ENCODE measurements around the gene ARRDC4. TPM values are rescaled to one million over a fixed set of nuclear protein-coding genes. Genes with fewer than 3 reads are reported as not detected.

The ARRDC4 gene
- total and polyA plus RNA-seq, 9 of the 15 experiments (the other 6 are each of a cell fraction or from before 2014, with no cell fraction given): 4.3 to 16.1 (median 14.4) TPM

DNA sequence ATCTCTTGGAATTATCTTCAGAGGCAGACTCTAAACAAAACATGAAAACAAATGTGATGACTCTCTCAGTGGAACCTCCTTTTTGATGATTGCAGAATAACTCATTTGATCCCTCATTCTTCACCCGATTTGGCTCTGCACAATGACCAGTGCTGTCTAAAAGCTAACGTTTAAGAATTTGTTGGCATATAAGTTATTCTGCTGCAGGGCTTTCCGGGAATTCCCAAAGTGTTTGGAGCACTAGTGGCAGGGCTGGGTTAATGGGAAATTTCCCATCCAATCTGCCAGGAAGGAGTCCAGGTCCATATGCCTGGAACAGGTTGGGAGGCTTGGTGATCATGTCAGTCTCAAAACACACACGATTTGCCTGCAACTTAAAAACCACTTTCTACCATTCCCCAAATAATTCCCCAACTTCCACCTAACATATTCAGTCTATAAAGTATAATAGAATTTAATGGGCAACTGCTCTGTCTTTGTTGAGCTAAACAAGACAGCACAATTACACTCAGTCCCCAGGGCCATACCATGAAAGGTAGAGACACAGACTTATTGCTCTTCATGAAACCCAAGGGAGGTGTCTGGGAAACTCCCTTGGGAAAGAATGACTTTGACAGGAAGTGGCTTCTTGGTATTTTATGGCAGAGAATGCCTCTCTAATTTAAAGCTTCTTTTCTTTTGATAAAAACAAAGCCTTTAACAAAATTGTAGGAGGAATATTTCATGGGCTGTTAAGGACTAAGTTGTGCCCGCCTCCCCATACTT, 38.0 kb downstream of the ARRDC4 start:
- ChIA-PET POLR2A (no interaction called here), CTCF (ENCODE audit: low intra/inter-chr PET ratio) (no interaction called here)
- H3K4me1 ChIP-seq (replicated peaks in 1 of 2; ENCODE audit: control insufficient read depth in 2 of 2, insufficient read depth in 2 of 2, low read length in 2 of 2): no peaks in the 10 kb centered on the region; a peak in 1 of 5 replicates
- H3K27me3 ChIP-seq (ENCODE audit: control insufficient read depth in 2 of 2, insufficient read depth in 2 of 2, low read length in 2 of 2): peaks cover 0 to 19% of the 10 kb centered on the region in 2 experiments; a peak in 2 of 5 replicates
- no peak overlapping the region for H3K9ac ChIP-seq (ENCODE audit: insufficient read depth in 1 of 2, low read depth in 2 of 2, low read length in 2 of 2)
- 0% methylated on average over 5 of the region's 5 CpGs for WGBS (ENCODE audit: insufficient coverage, low coverage, missing lambda C conversion rate)
- no peak overlapping the region for H2AFZ ChIP-seq (ENCODE audit: low read depth, low read length)
- H4K20me1 ChIP-seq (replicated peaks; ENCODE audit: control insufficient read depth, insufficient read depth, low read length): no peaks in the 10 kb centered on the region
- DNase-seq (ENCODE audit: extremely low read depth in 1 of 4, low spot score in 3 of 4): no peak
- no peak overlapping the region for H3K4me2 ChIP-seq (ENCODE audit: insufficient read depth, low read length)
- no peaks in the 10 kb centered on the region; the same call in 1 of the 2 replicates for H3K9me3 ChIP-seq (replicated peaks; ENCODE audit: control insufficient read depth, insufficient read depth, low read depth, low read length)
- no peak for TF ChIP-seq ESRRB (CRISPR knock-in tag; IDR thresholded peaks at IDR 0.05; ENCODE audit: borderline replicate concordance)
- no peak for TF ChIP-seq RHOXF2B (CRISPR knock-in tag; conservative IDR thresholded peaks at IDR 0.05)
- TF ChIP-seq RFX5 (IDR thresholded peaks at IDR 0.05; ENCODE audit: low read depth, low read length): no peak
- TF ChIP-seq KDM5B (IDR thresholded peaks at IDR 0.05; ENCODE audit: insufficient replicate concordance, low read depth, low read length): no peak
- H3K9me1 ChIP-seq (ENCODE audit: control insufficient read depth, insufficient read depth, low read length): no peaks in the 10 kb centered on the region
- no TSS peak for BruUV-seq (replicated peaks)
- no peaks in the 10 kb centered on the region for H3K36me3 ChIP-seq (ENCODE audit: control insufficient read depth, insufficient read depth, low read length)
- H3K27ac ChIP-seq (ENCODE audit: extremely low read depth, low read depth, low read length): no peak overlapping the region
- FAIRE-seq: no peak
- intact Hi-C loops (cut with micrococcal nuclease): loop anchor here (10.0 kb wide), 2 partner anchors 86 to 94 kb away; no protein-coding TSS in a partner anchor
- no peak for ATAC-seq
- in situ Hi-C loops (cut with MboI): no loop called here
- H3K4me3 ChIP-seq: no peak overlapping the region
- no peaks in the 10 kb centered on the region for H3K79me2 ChIP-seq (ENCODE audit: control insufficient read depth, insufficient read depth, low read length)
